Karpas-422 (cell line): Measurements from ENCODE around the gene TULP4. TPM values are rescaled to one million over a fixed set of nuclear protein-coding genes. Genes with fewer than 3 reads are reported as not detected.

Experiments
- DNase-seq: peaks from one replicate; pipeline ENCODE4 v3.0.0-alpha.2; 2015
- H2AFZ ChIP-seq: fragments of 200-600 bp; sonication (generic); 2 replicates; pipeline ENCODE4 v1.6.1; 2014; ENCODE audit warnings: antibody characterized with exemption, low read length, mixed read lengths
- H3K27ac ChIP-seq: fragments of 200-600 bp; sonication (generic); 2 replicates; pipeline ENCODE4 v1.5.1; 2014; ENCODE audit warnings: mild to moderate bottlenecking, low read length, moderate library complexity
- H3K27me3 ChIP-seq: fragments of 200-600 bp; sonication (generic); 2 replicates; pipeline ENCODE4 v1.6.1; 2014; ENCODE audit warnings: low read length, mixed read lengths
- H3K36me3 ChIP-seq: fragments of 200-600 bp; sonication (generic); 2 replicates; pipeline ENCODE4 v1.6.1; 2014; ENCODE audit warnings: low read length, mixed read lengths; ENCODE audit not compliant: insufficient read depth
- H3K4me1 ChIP-seq: fragments of 200-600 bp; sonication (generic); 2 replicates; pipeline ENCODE4 v1.6.1; 2014; ENCODE audit warnings: mild to moderate bottlenecking, low read length, mixed read lengths
- H3K4me2 ChIP-seq: fragments of 200-600 bp; sonication (generic); 2 replicates; pipeline ENCODE4 v1.6.1; 2014; ENCODE audit warnings: low read length, low read depth, mild to moderate bottlenecking; ENCODE audit not compliant: poor library complexity, severe bottlenecking
- H3K4me3 ChIP-seq: fragments of 200-600 bp; sonication (generic); 2 replicates; pipeline ENCODE4 v1.5.1; 2014; ENCODE audit warnings: mild to moderate bottlenecking, antibody characterized with exemption, low read length, mixed read lengths
- H3K79me2 ChIP-seq: fragments of 200-600 bp; sonication (generic); 2 replicates; pipeline ENCODE4 v1.6.1; 2014; ENCODE audit warnings: mild to moderate bottlenecking, low read length, mixed read lengths
- H3K9ac ChIP-seq: fragments of 200-600 bp; sonication (generic); 2 replicates; pipeline ENCODE4 v1.6.0; 2014; ENCODE audit warnings: low read length
- H3K9me2 ChIP-seq: fragments of 200-600 bp; sonication (generic), shearing (Covaris generic); replicated peaks from 2 replicates; pipeline ENCODE4 v1.6.0; 2014; ENCODE audit warnings: mild to moderate bottlenecking, low read length, moderate library complexity; ENCODE audit not compliant: insufficient read depth
- H3K9me3 ChIP-seq: fragments of 300-700, 200-600 bp; sonication (generic); 2 replicates; pipeline ENCODE4 v1.6.1; 2014; ENCODE audit warnings: low read length, mixed read lengths
- H4K20me1 ChIP-seq: fragments of 200-600 bp; sonication (generic); 2 replicates; pipeline ENCODE4 v1.6.1; 2014; ENCODE audit warnings: mild to moderate bottlenecking, antibody characterized with exemption, low read length, low read depth; ENCODE audit not compliant: insufficient read depth
- total RNA-seq: library from RNA; depleted of rRNA; stranded (reverse); fragments of >200 nt; shearing (Covaris generic); gene quantifications from 2 replicates; pipeline ENCODE4 v1.2.3, GENCODE V29; 2014; ENCODE audit warnings: low replicate concordance

Gene TULP4
- total RNA-seq, 1 experiment from 2014 or later, result 112 TPM

- no peak overlapping the region for H2AFZ ChIP-seq
- no peaks in the 10 kb centered on the region for H3K36me3 ChIP-seq
- H3K4me1 ChIP-seq, result no peaks in the 10 kb centered on the region
- no peaks in the 10 kb centered on the region for H4K20me1 ChIP-seq
- H3K4me3 ChIP-seq, result no peak overlapping the region
- no peak overlapping the region for H3K27ac ChIP-seq
- no peaks in the 10 kb centered on the region for H3K27me3 ChIP-seq
- H3K9me2 ChIP-seq, result no peaks in the 10 kb centered on the region
- H3K9me3 ChIP-seq, result no peaks in the 10 kb centered on the region
- no peak overlapping the region for H3K9ac ChIP-seq
- H3K79me2 ChIP-seq, result no peaks in the 10 kb centered on the region
- no peak for DNase-seq
- H3K4me2 ChIP-seq, result no peak overlapping the region
Measured at GRCh38 chr6:158536891-158537798, 224.9 kb downstream of the TULP4 start.

GRCh38 chr6:158538741-158539140, 226.5 kb downstream of the TULP4 start:
- Histone ChIP-seq H3K27me3 (no peaks in the 10 kb centered on the region), H3K79me2 (no peaks in the 10 kb centered on the region), H4K20me1 (no peaks in the 10 kb centered on the region), H3K36me3 (no peaks in the 10 kb centered on the region), H3K4me1 (no peaks in the 10 kb centered on the region), H3K9ac (no peak overlapping the region), H3K27ac (no peak overlapping the region), H3K9me3 (no peaks in the 10 kb centered on the region), H3K9me2 (no peaks in the 10 kb centered on the region), H3K4me2 (no peak overlapping the region), H3K4me3 (no peak overlapping the region), H2AFZ (no peak overlapping the region)
- DNase-seq, result no peak

GRCh38 chr6:158539413-158539812, 227.1 kb downstream of the TULP4 start:
- no peaks in the 10 kb centered on the region for H3K27me3 ChIP-seq
- H3K4me2 ChIP-seq, result no peak overlapping the region
- no peak overlapping the region for H3K27ac ChIP-seq
- no peak for DNase-seq
- no peaks in the 10 kb centered on the region for H3K4me1 ChIP-seq
- no peaks in the 10 kb centered on the region for H3K36me3 ChIP-seq
- H3K79me2 ChIP-seq, result no peaks in the 10 kb centered on the region
- H3K9me2 ChIP-seq, result no peaks in the 10 kb centered on the region
- no peak overlapping the region for H3K9ac ChIP-seq
- no peaks in the 10 kb centered on the region for H4K20me1 ChIP-seq
- H3K4me3 ChIP-seq, result no peak overlapping the region
- no peaks in the 10 kb centered on the region for H3K9me3 ChIP-seq
- no peak overlapping the region for H2AFZ ChIP-seq

- no peak overlapping the region for H3K4me2 ChIP-seq
- H3K9me3 ChIP-seq, result no peaks in the 10 kb centered on the region
- no peak overlapping the region for H3K27ac ChIP-seq
- no peaks in the 10 kb centered on the region for H3K4me1 ChIP-seq
- no peak overlapping the region for H3K4me3 ChIP-seq
- no peaks in the 10 kb centered on the region for H3K27me3 ChIP-seq
- no peaks in the 10 kb centered on the region for H3K9me2 ChIP-seq
- H3K9ac ChIP-seq, result no peak overlapping the region
- no peaks in the 10 kb centered on the region for H4K20me1 ChIP-seq
- no peaks in the 10 kb centered on the region for H3K36me3 ChIP-seq
- no peak for DNase-seq
- H3K79me2 ChIP-seq, result no peaks in the 10 kb centered on the region
- no peak overlapping the region for H2AFZ ChIP-seq
Measured at GRCh38 chr6:158539881-158540280, 227.6 kb downstream of the TULP4 start.

GRCh38 chr6:158543606-158544185, 231.4 kb downstream of the TULP4 start:
- no peaks in the 10 kb centered on the region for H3K79me2 ChIP-seq
- H3K27ac ChIP-seq, result no peak overlapping the region
- no peaks in the 10 kb centered on the region for H3K27me3 ChIP-seq
- H3K36me3 ChIP-seq, result no peaks in the 10 kb centered on the region
- H3K9me3 ChIP-seq, result no peaks in the 10 kb centered on the region
- H2AFZ ChIP-seq, result no peak overlapping the region
- H3K9me2 ChIP-seq, result no peaks in the 10 kb centered on the region
- no peak overlapping the region for H3K9ac ChIP-seq
- H3K4me1 ChIP-seq, result no peaks in the 10 kb centered on the region
- no peaks in the 10 kb centered on the region for H4K20me1 ChIP-seq
- no peak for DNase-seq
- no peak overlapping the region for H3K4me3 ChIP-seq
- H3K4me2 ChIP-seq, result no peak overlapping the region

GRCh38 chr6:158544428-158544827, 232.2 kb downstream of the TULP4 start:
- Histone ChIP-seq H3K9ac (no peak overlapping the region), H3K4me3 (no peak overlapping the region), H3K4me2 (no peak overlapping the region), H3K9me3 (no peaks in the 10 kb centered on the region), H3K4me1 (no peaks in the 10 kb centered on the region), H4K20me1 (no peaks in the 10 kb centered on the region), H3K36me3 (no peaks in the 10 kb centered on the region), H3K27me3 (no peaks in the 10 kb centered on the region), H3K27ac (no peak overlapping the region), H3K79me2 (no peaks in the 10 kb centered on the region), H2AFZ (no peak overlapping the region), H3K9me2 (no peaks in the 10 kb centered on the region)
- DNase-seq, result no peak

GRCh38 chr6:158545043-158545966, 233.0 kb downstream of the TULP4 start:
- no peak for DNase-seq
- H2AFZ ChIP-seq, result no peak overlapping the region
- no peaks in the 10 kb centered on the region for H3K9me3 ChIP-seq
- H3K36me3 ChIP-seq, result no peaks in the 10 kb centered on the region
- no peak overlapping the region for H3K4me2 ChIP-seq
- no peaks in the 10 kb centered on the region for H3K79me2 ChIP-seq
- no peaks in the 10 kb centered on the region for H3K27me3 ChIP-seq
- no peaks in the 10 kb centered on the region for H3K4me1 ChIP-seq
- no peaks in the 10 kb centered on the region for H3K9me2 ChIP-seq
- no peaks in the 10 kb centered on the region for H4K20me1 ChIP-seq
- no peak overlapping the region for H3K27ac ChIP-seq
- no peak overlapping the region for H3K9ac ChIP-seq
- H3K4me3 ChIP-seq, result no peak overlapping the region
